Adrenal gland (tissue), 5 donors: ENCODE results near the gene USP3.

Source experiments
- POLR2A ChIP-seq, 2 donors: fragments of 450-650 bp; IDR thresholded peaks; one replicate each; pipeline ENCODE4 v1.6.1; 2017; ENCODE audit warnings: antibody characterized with exemption in 2 of 2, mild to moderate bottlenecking in 2 of 2, moderate library complexity in 1 of 2
- TF ChIP-seq, protein P1 (sequence below), 6 experiments: fragments of 450-650 bp in 4 of 6; fragments of 200-600 bp in 2 of 6; sonication (generic) in 1 of 6; IDR thresholded peaks; 1 replicate in 5 of 6; 2 replicates in 1 of 6; pipeline versions ENCODE4 v1.5.1 to v1.8.0; 2016 to 2021; ENCODE audit warnings: antibody characterized with exemption in 6 of 6, mild to moderate bottlenecking in 2 of 6, moderate library complexity in 1 of 6
- donor health status: DM: no; HTN: no; CAD: no.

DNA sequence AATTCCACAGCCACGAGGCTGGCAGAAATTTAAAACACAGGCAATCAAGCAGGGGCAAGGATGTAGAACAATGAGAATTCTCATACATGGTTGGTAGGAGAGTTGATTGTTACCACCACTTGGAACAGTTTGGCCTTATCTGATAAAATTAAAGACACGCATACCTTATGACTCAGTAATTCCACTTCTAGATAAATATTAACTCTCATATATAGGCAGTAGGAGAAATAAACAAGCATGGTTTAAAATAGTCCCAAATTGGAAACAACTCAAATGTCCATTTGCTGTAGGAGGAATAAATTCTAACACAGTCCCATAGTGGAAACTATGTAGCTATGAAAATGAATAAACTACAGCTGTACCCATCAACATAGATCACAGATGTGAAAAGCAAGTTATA lies 42.3 kb upstream of the USP3 start:
- TF ChIP-seq, protein P1, sequence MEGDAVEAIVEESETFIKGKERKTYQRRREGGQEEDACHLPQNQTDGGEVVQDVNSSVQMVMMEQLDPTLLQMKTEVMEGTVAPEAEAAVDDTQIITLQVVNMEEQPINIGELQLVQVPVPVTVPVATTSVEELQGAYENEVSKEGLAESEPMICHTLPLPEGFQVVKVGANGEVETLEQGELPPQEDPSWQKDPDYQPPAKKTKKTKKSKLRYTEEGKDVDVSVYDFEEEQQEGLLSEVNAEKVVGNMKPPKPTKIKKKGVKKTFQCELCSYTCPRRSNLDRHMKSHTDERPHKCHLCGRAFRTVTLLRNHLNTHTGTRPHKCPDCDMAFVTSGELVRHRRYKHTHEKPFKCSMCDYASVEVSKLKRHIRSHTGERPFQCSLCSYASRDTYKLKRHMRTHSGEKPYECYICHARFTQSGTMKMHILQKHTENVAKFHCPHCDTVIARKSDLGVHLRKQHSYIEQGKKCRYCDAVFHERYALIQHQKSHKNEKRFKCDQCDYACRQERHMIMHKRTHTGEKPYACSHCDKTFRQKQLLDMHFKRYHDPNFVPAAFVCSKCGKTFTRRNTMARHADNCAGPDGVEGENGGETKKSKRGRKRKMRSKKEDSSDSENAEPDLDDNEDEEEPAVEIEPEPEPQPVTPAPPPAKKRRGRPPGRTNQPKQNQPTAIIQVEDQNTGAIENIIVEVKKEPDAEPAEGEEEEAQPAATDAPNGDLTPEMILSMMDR (IDR thresholded peaks at IDR 0.05): no peak
- TF ChIP-seq POLR2A (IDR thresholded peaks at IDR 0.05): no peak
